ENCODE data around the gene TMEM151B.

GRCh38 chr6:44226368-44227147 is 43.7 kb upstream of the TMEM151B start:
- no peak for TF ChIP-seq CTCF (conservative IDR thresholded peaks at IDR 0.05; ENCODE audit: low read depth, low read length)
- no peak for TF ChIP-seq EZH2 (IDR thresholded peaks at IDR 0.05; ENCODE audit: borderline replicate concordance, low read depth, low read length, poor library complexity, severe bottlenecking)
